Stimulated activated CD4-positive, alpha-beta T cell treated with anti-CD3 and anti-CD28 coated beads, Interleukin-1b, Interleukin-23, amount 100 ng/mL, for 24 hours (primary cell): ENCODE measurements around the gene WDR7.

Source experiments
- DNase-seq, 4 experiments: peaks; one replicate each; pipeline ENCODE4 v3.0.0-alpha.2; 2020; ENCODE audit warnings: low read depth in 4 of 4, low spot score in 1 of 4

The WDR7 gene

GRCh38 chr18:56984731-56985130, 333.6 kb downstream of the WDR7 start:
- no peak for DNase-seq

GRCh38 chr18:56986829-56987228, 335.7 kb downstream of the WDR7 start:
- DNase-seq, result no peak

GRCh38 chr18:56987236-56987635, 336.1 kb downstream of the WDR7 start:
- no peak for DNase-seq

- no peak for DNase-seq
Measured at GRCh38 chr18:56988022-56988421, 336.9 kb downstream of the WDR7 start.

GRCh38 chr18:56990678-56991077, 339.5 kb downstream of the WDR7 start:
- DNase-seq, result no peak

GRCh38 chr18:56992777-56993176, 341.6 kb downstream of the WDR7 start:
- DNase-seq, result no peak

GRCh38 chr18:56995579-56996188, 344.5 kb downstream of the WDR7 start:
- DNase-seq, result no peak

- no peak for DNase-seq
Measured at GRCh38 chr18:56997200-56997599, 346.0 kb downstream of the WDR7 start.

GRCh38 chr18:56999823-57000222, 348.7 kb downstream of the WDR7 start:
- DNase-seq, result no peak

GRCh38 chr18:57002627-57003026, 351.5 kb downstream of the WDR7 start:
- no peak for DNase-seq

- no peak for DNase-seq
Measured at GRCh38 chr18:57003342-57003741, 352.2 kb downstream of the WDR7 start.

- no peak for DNase-seq
Measured at GRCh38 chr18:57004366-57005121, 353.4 kb downstream of the WDR7 start.

GRCh38 chr18:57008001-57008686, 357.0 kb downstream of the WDR7 start:
- DNase-seq, result no peak

GRCh38 chr18:57009844-57010243, 358.7 kb downstream of the WDR7 start:
- DNase-seq, result no peak

GRCh38 chr18:57014772-57015413, 363.7 kb downstream of the WDR7 start:
- no peak for DNase-seq

- DNase-seq, result no peak
Measured at GRCh38 chr18:57015451-57015850, 364.3 kb downstream of the WDR7 start.

- DNase-seq, result no peak
Measured at GRCh38 chr18:57018845-57019244, 367.7 kb downstream of the WDR7 start.

GRCh38 chr18:57022716-57023115, 371.6 kb downstream of the WDR7 start:
- DNase-seq, result no peak

- DNase-seq, result no peak
Measured at GRCh38 chr18:57023275-57023882, 372.2 kb downstream of the WDR7 start.

- DNase-seq, result no peak
Measured at GRCh38 chr18:57025540-57025939, 374.4 kb downstream of the WDR7 start.

- DNase-seq, result no peak
Measured at GRCh38 chr18:57026316-57026715, 375.2 kb downstream of the WDR7 start.
